ENCODE results near the gene TNFSF15. TPM values are rescaled to one million over a fixed set of nuclear protein-coding genes. Genes with fewer than 3 reads are reported as not detected.

Gene TNFSF15
- total and polyA plus RNA-seq, 2 donors (not counting 1 experiment from before 2014, with no cell fraction given): 0.03 TPM; not detected in 1

- ATAC-seq (ENCODE audit: low read depth): no peak
- Histone ChIP-seq H3K9ac (ENCODE audit: low read length) (no peak overlapping the region), H4K20me1 (ENCODE audit: control insufficient read depth, insufficient read depth, low read length, poor library complexity, severe bottlenecking) (no peaks in the 10 kb centered on the region), H3K9me3 (ENCODE audit: control extremely low read depth in 1 of 3, control insufficient read depth in 2 of 3, insufficient read depth in 1 of 3, low read length in 2 of 3) (no peaks in the 10 kb centered on the region), H3K4me3 (ENCODE audit: control extremely low read depth in 1 of 5, extremely low read depth in 1 of 5, insufficient read depth in 1 of 5, low read depth in 2 of 5, low read length in 4 of 5) (no peak overlapping the region), H3K36me3 (replicated peaks in 1 of 2; ENCODE audit: control extremely low read depth in 1 of 2, control insufficient read depth in 1 of 2, extremely low read depth in 1 of 2, insufficient read depth in 2 of 2, low read length in 1 of 2) (no peaks in the 10 kb centered on the region), H3K27me3 (replicated peaks in 1 of 4; ENCODE audit: control extremely low read depth in 1 of 4, control insufficient read depth in 3 of 4, insufficient read depth in 4 of 4, low read length in 3 of 4) (peaks cover 0 to 2% (median 0%) of the 10 kb centered on the region in 4 experiments), H3K4me1 (ENCODE audit: control insufficient read depth in 2 of 2, insufficient read depth in 2 of 2, low read length in 2 of 2) (no peaks in the 10 kb centered on the region), H3K79me2 (ENCODE audit: control insufficient read depth, insufficient read depth, low read length) (no peaks in the 10 kb centered on the region), H3K27ac (ENCODE audit: low read length in 2 of 2) (no peak overlapping the region), H3K4me2 (replicated peaks; ENCODE audit: low read depth, low read length, poor library complexity, severe bottlenecking) (no peak overlapping the region), H2AFZ (ENCODE audit: insufficient read depth, low read depth, low read length, poor library complexity, severe bottlenecking) (no peak overlapping the region)
- no peaks in the 10 kb centered on the region for H3K4me1 Mint-ChIP-seq
- peaks cover 6% of the 10 kb centered on the region for H3K27me3 Mint-ChIP-seq
- intact Hi-C loops (cut with micrococcal nuclease): no loop called here
- no peaks in the 10 kb centered on the region for H3K9me3 Mint-ChIP-seq (ENCODE audit: insufficient read depth)
- H3K27ac Mint-ChIP-seq: no peak overlapping the region
- DNase-seq: no peak
- WGBS (ENCODE audit: insufficient coverage): 86% methylated on average over 2 of the region's 2 CpGs
- POLR2A ChIA-PET: no interaction called here
- no peak overlapping the region for H3K4me3 Mint-ChIP-seq
- TF ChIP-seq CTCF (IDR thresholded peaks at IDR 0.05): no peak
- no peak for TF ChIP-seq EZH2 (IDR thresholded peaks at IDR 0.05; ENCODE audit: borderline replicate concordance, insufficient read depth, low read depth, low read length, poor library complexity, severe bottlenecking)
- CTCF ChIA-PET: no interaction called here
Observed at GRCh38 chr9:114850871-114851270, 45.0 kb upstream of the TNFSF15 start.

DNA sequence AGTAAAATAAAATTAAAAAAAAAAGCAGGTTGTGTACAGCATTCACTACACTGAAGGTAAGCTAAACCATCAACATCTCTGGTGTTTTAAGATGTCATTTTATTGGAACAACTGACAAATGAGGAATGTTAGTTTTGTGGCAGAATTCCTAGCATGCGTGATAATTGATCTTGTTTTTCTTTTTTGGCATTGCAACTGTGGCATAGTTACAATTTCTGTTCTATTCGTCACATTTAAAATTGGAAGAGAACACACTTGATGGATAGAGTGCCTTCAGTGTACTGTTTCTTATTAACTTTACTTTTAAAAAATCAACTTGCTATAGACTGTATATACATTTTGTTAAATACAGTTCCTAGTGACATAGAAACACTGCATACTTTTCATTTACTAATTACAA is 43.6 kb upstream of the TNFSF15 start:
- Histone ChIP-seq H3K4me2 (replicated peaks; ENCODE audit: low read depth, low read length, poor library complexity, severe bottlenecking) (no peak overlapping the region), H3K27me3 (replicated peaks in 1 of 4; ENCODE audit: control extremely low read depth in 1 of 4, control insufficient read depth in 3 of 4, insufficient read depth in 4 of 4, low read length in 3 of 4) (peaks cover 0 to 2% (median 0%) of the 10 kb centered on the region in 4 experiments), H3K36me3 (replicated peaks in 1 of 2; ENCODE audit: control extremely low read depth in 1 of 2, control insufficient read depth in 1 of 2, extremely low read depth in 1 of 2, insufficient read depth in 2 of 2, low read length in 1 of 2) (no peaks in the 10 kb centered on the region), H4K20me1 (ENCODE audit: control insufficient read depth, insufficient read depth, low read length, poor library complexity, severe bottlenecking) (no peaks in the 10 kb centered on the region), H3K27ac (ENCODE audit: low read length in 2 of 2) (no peak overlapping the region), H3K9me3 (ENCODE audit: control extremely low read depth in 1 of 3, control insufficient read depth in 2 of 3, insufficient read depth in 1 of 3, low read length in 2 of 3) (no peaks in the 10 kb centered on the region), H3K9ac (ENCODE audit: low read length) (no peak overlapping the region), H3K4me3 (ENCODE audit: control extremely low read depth in 1 of 5, extremely low read depth in 1 of 5, insufficient read depth in 1 of 5, low read depth in 2 of 5, low read length in 4 of 5) (no peak overlapping the region), H3K79me2 (ENCODE audit: control insufficient read depth, insufficient read depth, low read length) (no peaks in the 10 kb centered on the region), H3K4me1 (ENCODE audit: control insufficient read depth in 2 of 2, insufficient read depth in 2 of 2, low read length in 2 of 2) (no peaks in the 10 kb centered on the region), H2AFZ (ENCODE audit: insufficient read depth, low read depth, low read length, poor library complexity, severe bottlenecking) (no peak overlapping the region)
- POLR2A ChIA-PET: no interaction called here
- no CpG with 5 or more reads among the region's 2 CpGs for WGBS (ENCODE audit: insufficient coverage)
- TF ChIP-seq EZH2 (IDR thresholded peaks at IDR 0.05; ENCODE audit: borderline replicate concordance, insufficient read depth, low read depth, low read length, poor library complexity, severe bottlenecking): no peak
- no peak for TF ChIP-seq CTCF (IDR thresholded peaks at IDR 0.05)
- H3K27ac Mint-ChIP-seq: no peak overlapping the region
- peaks cover 6% of the 10 kb centered on the region for H3K27me3 Mint-ChIP-seq
- CTCF ChIA-PET: no interaction called here
- intact Hi-C loops (cut with micrococcal nuclease): no loop called here
- no peaks in the 10 kb centered on the region for H3K4me1 Mint-ChIP-seq
- no peaks in the 10 kb centered on the region for H3K9me3 Mint-ChIP-seq (ENCODE audit: insufficient read depth)
- ATAC-seq (ENCODE audit: low read depth) (no peak), DNase-seq (no peak)
- H3K4me3 Mint-ChIP-seq: no peak overlapping the region
